GM19238 (cell line): ENCODE measurements around the gene CASP3.
"Not testable (repeated sequence)": the region's sequence is repeated elsewhere in the genome, so short reads cannot be mapped to it uniquely, and the experiment has no call there.

Experiments
- DNase-seq: peaks from one replicate; pipeline ENCODE4 v3.0.0; 2011; ENCODE audit warnings: low spot score; ENCODE audit not compliant: insufficient read length

The CASP3 gene

GRCh38 chr4:184596617-184597185 is 52.5 kb downstream of the CASP3 start:
- DNase-seq = no peak

- no peak for DNase-seq
Measured at GRCh38 chr4:184596044-184596616, 53.1 kb downstream of the CASP3 start.

- DNase-seq = no peak
Measured at GRCh38 chr4:184595430-184595829, 53.8 kb downstream of the CASP3 start.

- DNase-seq = no peak
Measured at GRCh38 chr4:184593461-184593860, 55.8 kb downstream of the CASP3 start.

GRCh38 chr4:184591747-184592270 is 57.4 kb downstream of the CASP3 start:
- DNase-seq = not testable (repeated sequence)

- DNase-seq = no peak
Measured at GRCh38 chr4:184591070-184591677, 58.1 kb downstream of the CASP3 start.

GRCh38 chr4:184590196-184590595 is 59.1 kb downstream of the CASP3 start:
- DNase-seq = no peak

GRCh38 chr4:184588893-184589292 is 60.4 kb downstream of the CASP3 start:
- no peak for DNase-seq

GRCh38 chr4:184587701-184588100 is 61.5 kb downstream of the CASP3 start:
- DNase-seq = no peak

GRCh38 chr4:184587221-184587620 is 62.0 kb downstream of the CASP3 start:
- no peak for DNase-seq

- DNase-seq = no peak
Measured at GRCh38 chr4:184583738-184584502, 65.3 kb downstream of the CASP3 start.
